WTC11 (cell line): ENCODE results near the gene BCKDHA.
"Not testable (repeated sequence)": the region's sequence is repeated elsewhere in the genome, so short reads cannot be mapped to it uniquely, and the experiment has no call there.

Experiments used
- CREB1 ChIP-seq: sonication (generic); formaldehyde crosslinking; IDR thresholded peaks from 2 replicates; pipeline ENCODE4 v1.8.0; 2023; ENCODE audit warnings: mild to moderate bottlenecking, missing genetic modification reagents
- CTCF ChIP-seq: fragments of 200-600 bp; IDR thresholded peaks from 2 replicates; pipeline ENCODE4 v1.8.0; 2022; ENCODE audit warnings: antibody characterized with exemption
- E2F1 ChIP-seq: sonication (generic); formaldehyde crosslinking; IDR thresholded peaks from 2 replicates; pipeline ENCODE4 v1.8.0; 2022; ENCODE audit warnings: mild to moderate bottlenecking, missing genetic modification reagents
- FOXK1 ChIP-seq: sonication (generic); formaldehyde crosslinking; IDR thresholded peaks from 2 replicates; pipeline ENCODE4 v1.8.0; 2022; ENCODE audit warnings: mild to moderate bottlenecking, moderate library complexity, missing genetic modification reagents
- MXD4 ChIP-seq: fragments of 250-450 bp; sonication (Bioruptor Pico); IDR thresholded peaks from 2 replicates; pipeline ENCODE4 v1.8.0; 2021; ENCODE audit warnings: mild to moderate bottlenecking, moderate library complexity, borderline replicate concordance
- TP53 ChIP-seq: sonication (generic); formaldehyde crosslinking; IDR thresholded peaks from 2 replicates; pipeline ENCODE4 v1.8.1; 2023; ENCODE audit warnings: mild to moderate bottlenecking, missing genetic modification reagents

GRCh38 chr19:41371119-41371518, 26.5 kb upstream of the BCKDHA start:
- not testable (repeated sequence) for TF ChIP-seq MXD4; CTCF; FOXK1; E2F1 (CRISPR knock-in tag); CREB1; TP53
